GM12865 (cell line): ENCODE measurements around the gene RPUSD2.
A peak's percentile ranks its signal among the peaks of the same experiment; 100 is the strongest.
"Not testable (repeated sequence)": the region's sequence is repeated elsewhere in the genome, so short reads cannot be mapped to it uniquely, and the experiment has no call there.

Experiments
- DNase-seq: peaks from one replicate; pipeline ENCODE4 v3.0.0; 2010; ENCODE audit warnings: low read depth
- H3K4me3 ChIP-seq: 2 replicates; pipeline ENCODE4 v1.5.1; 2011; ENCODE audit warnings: mild to moderate bottlenecking, low read depth, low read length, control low read depth
- TF ChIP-seq, protein P1 (sequence below): IDR thresholded peaks from 2 replicates; pipeline ENCODE4 v1.5.1; 2011; ENCODE audit warnings: low read length, control low read depth, low read depth, inconsistent platforms; ENCODE audit not compliant: insufficient read depth; ENCODE audit errors: missing control alignments

RPUSD2 gene

DNA sequence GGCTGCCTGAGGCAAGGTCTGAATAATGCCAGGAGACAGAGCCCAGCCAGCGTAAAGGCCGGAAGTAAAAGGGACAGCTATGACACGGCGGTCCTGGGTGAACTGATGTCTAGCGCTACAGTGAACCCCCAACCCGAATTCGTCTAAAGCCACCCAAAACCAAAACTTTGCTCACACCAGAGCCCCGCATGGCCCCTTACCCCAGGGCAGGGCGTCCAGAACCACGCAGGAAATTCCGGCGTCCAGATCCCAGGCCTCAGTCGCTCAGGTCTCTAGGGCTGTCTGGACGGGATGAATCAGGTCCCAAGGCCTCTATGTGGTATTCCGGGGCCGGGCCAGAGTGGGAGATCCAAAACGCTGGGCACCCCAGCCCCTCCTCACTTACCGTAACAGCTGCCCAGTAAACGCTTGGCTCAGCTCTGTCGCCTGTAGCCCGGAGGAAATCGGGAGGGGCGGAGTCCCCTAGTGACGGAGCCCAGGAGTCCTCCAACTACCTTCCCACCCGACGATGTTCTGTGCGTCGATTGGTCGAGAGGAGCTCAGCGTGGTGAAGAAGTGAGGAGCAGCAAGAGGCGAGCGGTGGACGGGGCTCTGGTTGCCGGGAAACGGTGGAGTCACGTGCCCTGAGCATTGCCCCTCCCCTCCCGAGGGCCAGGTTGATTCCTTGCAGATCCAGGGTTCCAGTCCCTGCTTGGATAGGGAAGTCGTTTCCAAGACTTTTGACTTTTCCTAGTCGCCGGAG lies 4.3 kb upstream of the RPUSD2 start, which contains the start of gene CCDC32:
CCDC32 (minus strand) TSS at position 452 of the 742 bp plus-strand sequence. CDS start 2,027 bp downstream, outside the sequence.
- TF ChIP-seq, protein P1, sequence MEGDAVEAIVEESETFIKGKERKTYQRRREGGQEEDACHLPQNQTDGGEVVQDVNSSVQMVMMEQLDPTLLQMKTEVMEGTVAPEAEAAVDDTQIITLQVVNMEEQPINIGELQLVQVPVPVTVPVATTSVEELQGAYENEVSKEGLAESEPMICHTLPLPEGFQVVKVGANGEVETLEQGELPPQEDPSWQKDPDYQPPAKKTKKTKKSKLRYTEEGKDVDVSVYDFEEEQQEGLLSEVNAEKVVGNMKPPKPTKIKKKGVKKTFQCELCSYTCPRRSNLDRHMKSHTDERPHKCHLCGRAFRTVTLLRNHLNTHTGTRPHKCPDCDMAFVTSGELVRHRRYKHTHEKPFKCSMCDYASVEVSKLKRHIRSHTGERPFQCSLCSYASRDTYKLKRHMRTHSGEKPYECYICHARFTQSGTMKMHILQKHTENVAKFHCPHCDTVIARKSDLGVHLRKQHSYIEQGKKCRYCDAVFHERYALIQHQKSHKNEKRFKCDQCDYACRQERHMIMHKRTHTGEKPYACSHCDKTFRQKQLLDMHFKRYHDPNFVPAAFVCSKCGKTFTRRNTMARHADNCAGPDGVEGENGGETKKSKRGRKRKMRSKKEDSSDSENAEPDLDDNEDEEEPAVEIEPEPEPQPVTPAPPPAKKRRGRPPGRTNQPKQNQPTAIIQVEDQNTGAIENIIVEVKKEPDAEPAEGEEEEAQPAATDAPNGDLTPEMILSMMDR, result no peak
- H3K4me3 ChIP-seq, result peak within 1 kb of the TSS; percentile 98
- peak; percentile 99 for DNase-seq

- H3K4me3 ChIP-seq, result peak overlapping the region; percentile 98
- TF ChIP-seq, protein P1, result no peak
- DNase-seq, result no peak
These were observed 3.5 kb upstream of the RPUSD2 start for GRCh38 chr15:40565333-40566238.

GRCh38 chr15:40567111-40567510 lies 2.0 kb upstream of the RPUSD2 start:
- TF ChIP-seq, protein P1, result peak; percentile 17
- DNase-seq, result no peak
- no peak overlapping the region for H3K4me3 ChIP-seq

GRCh38 chr15:40575113-40575512 lies 6.0 kb downstream of the RPUSD2 start:
- TF ChIP-seq, protein P1, result no peak
- no peak for DNase-seq
- H3K4me3 ChIP-seq, result no peak overlapping the region

DNA sequence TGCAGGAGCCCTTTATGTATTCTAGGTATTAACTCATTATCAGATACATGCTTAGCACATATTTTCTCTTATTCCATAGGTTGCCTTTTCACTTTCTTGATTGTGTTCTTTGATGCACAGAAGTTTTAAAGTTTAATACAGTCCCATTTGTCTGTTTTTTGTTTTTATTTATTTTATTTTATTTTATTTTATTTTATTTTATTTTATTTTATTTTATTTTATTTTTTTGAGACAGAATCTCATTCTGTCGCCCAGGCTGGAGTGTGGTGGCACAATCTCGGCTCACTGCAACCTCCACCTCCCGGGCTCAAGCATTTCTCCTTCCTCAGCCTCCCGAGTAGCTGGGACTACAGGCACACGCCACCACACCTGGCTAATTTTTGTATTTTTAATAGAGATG lies 7.8 kb downstream of the RPUSD2 start:
- not testable (repeated sequence) for H3K4me3 ChIP-seq, DNase-seq

GRCh38 chr15:40578892-40579291 lies 9.8 kb downstream of the RPUSD2 start:
- TF ChIP-seq, protein P1, result no peak
- no peak overlapping the region for H3K4me3 ChIP-seq
- DNase-seq, result no peak

DNA sequence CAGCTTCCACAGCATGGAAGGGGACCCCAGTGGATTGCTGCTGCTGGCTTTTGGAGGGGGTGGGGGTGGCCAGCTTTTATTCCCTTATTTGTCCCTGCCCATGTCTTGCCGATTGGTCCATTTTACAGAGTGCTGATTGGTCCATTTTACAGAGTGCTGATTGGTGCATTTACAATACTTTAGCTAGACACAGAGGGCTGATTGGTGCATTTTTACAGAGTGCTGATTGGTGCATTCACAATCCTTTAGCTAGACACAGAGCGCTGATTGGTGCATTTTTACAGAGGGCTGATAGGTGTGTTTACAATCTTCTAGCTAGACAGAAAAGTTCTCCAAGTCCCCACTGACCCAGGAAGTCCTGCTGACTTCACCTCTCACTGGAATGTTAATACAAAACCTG lies 12.7 kb downstream of the RPUSD2 start:
- DNase-seq, H3K4me3 ChIP-seq: not testable (repeated sequence)
